GM12875 (cell line): ENCODE data around the gene CCDC78.

ENCODE experiments used
- H3K4me3 ChIP-seq: one replicate; pipeline ENCODE4 v1.5.1; 2011; ENCODE audit warnings: low read depth, low read length, control low read depth
- TF ChIP-seq, protein P1 (sequence below): IDR thresholded peaks from 2 replicates; pipeline ENCODE4 v1.5.1; 2011; ENCODE audit warnings: low read depth, mild to moderate bottlenecking, control low read depth, inconsistent platforms, low read length, moderate library complexity, borderline replicate concordance; ENCODE audit not compliant: insufficient read depth

The CCDC78 gene

GRCh38 chr16:711084-711483 lies 15.2 kb downstream of the CCDC78 start:
- TF ChIP-seq, protein P1, sequence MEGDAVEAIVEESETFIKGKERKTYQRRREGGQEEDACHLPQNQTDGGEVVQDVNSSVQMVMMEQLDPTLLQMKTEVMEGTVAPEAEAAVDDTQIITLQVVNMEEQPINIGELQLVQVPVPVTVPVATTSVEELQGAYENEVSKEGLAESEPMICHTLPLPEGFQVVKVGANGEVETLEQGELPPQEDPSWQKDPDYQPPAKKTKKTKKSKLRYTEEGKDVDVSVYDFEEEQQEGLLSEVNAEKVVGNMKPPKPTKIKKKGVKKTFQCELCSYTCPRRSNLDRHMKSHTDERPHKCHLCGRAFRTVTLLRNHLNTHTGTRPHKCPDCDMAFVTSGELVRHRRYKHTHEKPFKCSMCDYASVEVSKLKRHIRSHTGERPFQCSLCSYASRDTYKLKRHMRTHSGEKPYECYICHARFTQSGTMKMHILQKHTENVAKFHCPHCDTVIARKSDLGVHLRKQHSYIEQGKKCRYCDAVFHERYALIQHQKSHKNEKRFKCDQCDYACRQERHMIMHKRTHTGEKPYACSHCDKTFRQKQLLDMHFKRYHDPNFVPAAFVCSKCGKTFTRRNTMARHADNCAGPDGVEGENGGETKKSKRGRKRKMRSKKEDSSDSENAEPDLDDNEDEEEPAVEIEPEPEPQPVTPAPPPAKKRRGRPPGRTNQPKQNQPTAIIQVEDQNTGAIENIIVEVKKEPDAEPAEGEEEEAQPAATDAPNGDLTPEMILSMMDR: no peak
- no peak overlapping the region for H3K4me3 ChIP-seq

- TF ChIP-seq, protein P1: no peak
- H3K4me3 ChIP-seq: no peak overlapping the region
These were observed 15.7 kb downstream of the CCDC78 start for GRCh38 chr16:710500-711075.

- TF ChIP-seq, protein P1: no peak
- no peak overlapping the region for H3K4me3 ChIP-seq
These were observed 16.4 kb downstream of the CCDC78 start for GRCh38 chr16:709566-710499.

GRCh38 chr16:708959-709358 lies 17.3 kb downstream of the CCDC78 start:
- TF ChIP-seq, protein P1: no peak
- H3K4me3 ChIP-seq: no peak overlapping the region

GRCh38 chr16:708019-708418 lies 18.2 kb downstream of the CCDC78 start:
- TF ChIP-seq, protein P1: no peak

GRCh38 chr16:707062-707538 lies 19.1 kb downstream of the CCDC78 start:
- H3K4me3 ChIP-seq: no peak overlapping the region
- TF ChIP-seq, protein P1: no peak

More at GRCh38 chr16:708019-708418, 18.2 kb downstream of the CCDC78 start:
- no peak overlapping the region for H3K4me3 ChIP-seq
